Measurements from ENCODE around the gene TOMM40.
"Not testable (repeated sequence)": the region's sequence is repeated elsewhere in the genome, so short reads cannot be mapped to it uniquely, and the experiment has no call there.

DNA sequence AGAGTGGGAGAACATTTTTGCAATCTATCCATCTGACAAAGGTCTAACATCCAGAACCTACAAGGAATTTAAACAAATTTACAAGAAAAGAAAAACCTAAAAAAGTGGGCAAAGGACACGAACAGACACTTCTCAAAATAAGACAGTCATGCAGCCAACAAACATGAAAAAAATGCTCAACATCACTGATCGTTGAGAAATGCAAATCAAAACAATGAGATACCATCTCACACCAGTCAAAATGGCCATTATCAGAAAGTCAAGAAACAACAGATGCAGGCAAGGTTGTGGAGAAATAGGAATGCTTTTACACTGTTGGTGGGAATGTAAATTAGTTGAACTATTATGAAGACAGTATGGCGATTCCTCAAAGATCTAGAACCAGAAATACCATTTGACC lies 29.5 kb upstream of the TOMM40 start:
- TF ChIP-seq, protein P1, sequence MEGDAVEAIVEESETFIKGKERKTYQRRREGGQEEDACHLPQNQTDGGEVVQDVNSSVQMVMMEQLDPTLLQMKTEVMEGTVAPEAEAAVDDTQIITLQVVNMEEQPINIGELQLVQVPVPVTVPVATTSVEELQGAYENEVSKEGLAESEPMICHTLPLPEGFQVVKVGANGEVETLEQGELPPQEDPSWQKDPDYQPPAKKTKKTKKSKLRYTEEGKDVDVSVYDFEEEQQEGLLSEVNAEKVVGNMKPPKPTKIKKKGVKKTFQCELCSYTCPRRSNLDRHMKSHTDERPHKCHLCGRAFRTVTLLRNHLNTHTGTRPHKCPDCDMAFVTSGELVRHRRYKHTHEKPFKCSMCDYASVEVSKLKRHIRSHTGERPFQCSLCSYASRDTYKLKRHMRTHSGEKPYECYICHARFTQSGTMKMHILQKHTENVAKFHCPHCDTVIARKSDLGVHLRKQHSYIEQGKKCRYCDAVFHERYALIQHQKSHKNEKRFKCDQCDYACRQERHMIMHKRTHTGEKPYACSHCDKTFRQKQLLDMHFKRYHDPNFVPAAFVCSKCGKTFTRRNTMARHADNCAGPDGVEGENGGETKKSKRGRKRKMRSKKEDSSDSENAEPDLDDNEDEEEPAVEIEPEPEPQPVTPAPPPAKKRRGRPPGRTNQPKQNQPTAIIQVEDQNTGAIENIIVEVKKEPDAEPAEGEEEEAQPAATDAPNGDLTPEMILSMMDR (IDR thresholded peaks at IDR 0.05): not testable (repeated sequence)
- not testable (repeated sequence) for TF ChIP-seq POLR2A (IDR thresholded peaks at IDR 0.05)
